Measurements from ENCODE around the gene CYTH4.
A peak's percentile ranks its signal among the peaks of the same experiment; 100 is the strongest.

The CYTH4 gene

GRCh38 chr22:37239336-37240239 is 42.7 kb upstream of the CYTH4 start:
- CTCF ChIA-PET: interaction anchor here (0.6 kb wide), 1 partner anchor 77 kb away, joined by 3 read pairs; no protein-coding TSS in a partner anchor
- TF ChIP-seq CTCF (conservative IDR thresholded peaks at IDR 0.05; ENCODE audit: low read depth): no peak
- DNase-seq (ENCODE audit: low spot score): no peak
- H3K27ac ChIP-seq: peak overlapping the region; percentile 80
- POLR2A ChIA-PET (ENCODE audit: low non-redundant PET): no interaction called here

- H3K27ac ChIP-seq: peak overlapping the region; percentile 80
These were observed 41.9 kb upstream of the CYTH4 start for GRCh38 chr22:37240240-37240940.

GRCh38 chr22:37240941-37241320 is 41.4 kb upstream of the CYTH4 start:
- POLR2A ChIA-PET (ENCODE audit: low non-redundant PET): no interaction called here
- peak overlapping the region; percentile 80 for H3K27ac ChIP-seq

More at GRCh38 chr22:37240240-37240940, 41.9 kb upstream of the CYTH4 start:
- no peak for DNase-seq (ENCODE audit: low spot score)
- ChIA-PET CTCF (no interaction called here), POLR2A (ENCODE audit: low non-redundant PET) (no interaction called here)
- no peak for TF ChIP-seq CTCF (conservative IDR thresholded peaks at IDR 0.05; ENCODE audit: low read depth)

GRCh38 chr22:37241351-37242142 is 40.8 kb upstream of the CYTH4 start:
- no peak for DNase-seq (ENCODE audit: low spot score)
- no peak for TF ChIP-seq CTCF (conservative IDR thresholded peaks at IDR 0.05; ENCODE audit: low read depth)
- ChIA-PET CTCF (interaction anchor here (0.6 kb wide), 2 partner anchors 122 to 371 kb away, joined by 3 to 4 read pairs; no protein-coding TSS in a partner anchor), POLR2A (ENCODE audit: low non-redundant PET) (no interaction called here)
- peak overlapping the region; percentile 80 for H3K27ac ChIP-seq

More at GRCh38 chr22:37240941-37241320, 41.4 kb upstream of the CYTH4 start:
- no peak for TF ChIP-seq CTCF (conservative IDR thresholded peaks at IDR 0.05; ENCODE audit: low read depth)
- no peak for DNase-seq (ENCODE audit: low spot score)
- CTCF ChIA-PET: no interaction called here

GRCh38 chr22:37242395-37242918 is 39.9 kb upstream of the CYTH4 start:
- POLR2A ChIA-PET (ENCODE audit: low non-redundant PET): no interaction called here
- TF ChIP-seq CTCF (conservative IDR thresholded peaks at IDR 0.05; ENCODE audit: low read depth): no peak
- peak; percentile 30 for DNase-seq (ENCODE audit: low spot score)
- CTCF ChIA-PET: interaction anchor here (0.6 kb wide), 3 partner anchors 29 to 372 kb away, joined by 3 to 4 read pairs (median 3); no protein-coding TSS in a partner anchor
- peak overlapping the region; percentile 80 for H3K27ac ChIP-seq

All from RWPE1 (cell line).